Measurements from ENCODE around the gene LEPROT.

GRCh38 chr1:65440915-65441314, 20.4 kb downstream of the LEPROT start:
- TF ChIP-seq CTCF (IDR thresholded peaks at IDR 0.05) (no peak), POLR2A (IDR thresholded peaks at IDR 0.05) (no peak)

Measured in right lobe of liver (tissue), 4 donors.